Kidney capillary endothelial cell (primary cell): ENCODE data around the gene RNF150.
"Not testable (repeated sequence)": the region's sequence is repeated elsewhere in the genome, so short reads cannot be mapped to it uniquely, and the experiment has no call there.

ENCODE experiments used
- DNase-seq: peaks from one replicate; pipeline ENCODE4 v3.0.0-alpha.2; 2018; ENCODE audit warnings: low spot score

RNF150 gene

DNA sequence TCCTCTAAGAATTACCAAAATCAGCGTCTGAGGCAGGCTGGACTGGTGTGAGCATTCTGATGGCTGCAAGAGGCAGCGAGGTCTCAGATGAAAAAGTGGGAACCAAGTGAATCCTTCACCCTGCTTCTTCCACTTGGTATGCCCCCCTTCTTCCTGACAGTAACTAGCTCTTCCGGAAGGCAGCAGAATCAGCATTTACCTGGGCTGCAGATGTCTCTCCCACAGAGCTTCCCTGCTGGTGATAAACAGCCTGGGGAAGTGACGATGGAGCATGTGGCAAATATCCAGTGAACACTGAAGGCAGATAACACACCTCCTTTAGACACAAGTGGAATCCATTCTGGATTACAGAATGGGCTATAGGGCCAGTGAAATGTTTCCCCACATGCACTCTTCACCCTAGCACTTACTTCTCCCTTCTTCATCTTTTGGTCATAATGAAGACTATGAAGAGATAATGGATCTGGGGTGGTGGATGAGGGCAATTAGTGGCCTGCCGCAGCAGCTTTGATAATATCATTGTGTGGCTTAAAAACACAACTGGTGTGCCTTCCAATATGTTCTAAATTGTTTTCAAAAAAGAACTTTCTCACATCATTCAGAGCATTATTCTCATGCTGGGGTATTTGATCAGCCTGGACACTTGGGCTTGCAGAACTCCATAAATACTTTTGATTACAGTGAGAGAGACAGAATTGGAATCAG, 316.3 kb downstream of the RNF150 start:
- no peak for DNase-seq

DNA sequence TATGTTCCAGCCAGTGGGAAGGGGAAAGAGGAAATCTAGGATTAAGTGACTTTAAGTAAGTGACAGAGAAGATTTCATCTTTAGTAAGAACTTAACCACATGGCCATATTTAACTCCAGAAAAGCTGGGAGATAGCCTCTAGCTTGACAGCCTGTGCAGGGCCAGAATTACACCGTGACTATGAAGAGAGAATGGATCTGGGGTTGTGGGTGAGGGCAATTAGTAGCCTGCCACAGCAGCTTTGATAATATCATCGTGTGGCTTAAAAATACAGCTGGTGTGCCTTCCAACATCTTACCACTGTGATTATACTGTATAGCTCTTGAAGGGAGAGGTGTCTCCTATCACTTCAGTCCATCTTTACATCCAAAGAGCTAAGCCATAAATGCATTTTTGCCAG, 319.5 kb downstream of the RNF150 start:
- no peak for DNase-seq

DNA sequence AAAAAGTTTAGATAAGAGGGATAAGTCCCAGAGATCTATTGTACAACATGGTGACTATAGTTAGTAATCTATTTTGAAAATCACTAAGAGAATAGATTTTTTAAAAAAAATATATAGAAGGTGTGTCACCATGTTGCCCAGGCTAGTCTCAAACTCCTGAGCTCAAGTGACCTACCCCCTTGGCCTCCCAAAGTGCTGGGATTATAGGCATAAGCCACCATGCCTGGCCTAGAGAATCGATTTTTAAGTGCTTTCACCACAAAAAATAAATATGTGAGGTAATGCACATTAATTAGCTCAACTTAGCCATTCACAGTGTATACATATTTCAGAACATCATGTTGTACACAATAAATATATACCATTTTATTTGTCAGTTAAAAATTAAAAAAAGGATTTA, 320.4 kb downstream of the RNF150 start:
- no peak for DNase-seq

DNA sequence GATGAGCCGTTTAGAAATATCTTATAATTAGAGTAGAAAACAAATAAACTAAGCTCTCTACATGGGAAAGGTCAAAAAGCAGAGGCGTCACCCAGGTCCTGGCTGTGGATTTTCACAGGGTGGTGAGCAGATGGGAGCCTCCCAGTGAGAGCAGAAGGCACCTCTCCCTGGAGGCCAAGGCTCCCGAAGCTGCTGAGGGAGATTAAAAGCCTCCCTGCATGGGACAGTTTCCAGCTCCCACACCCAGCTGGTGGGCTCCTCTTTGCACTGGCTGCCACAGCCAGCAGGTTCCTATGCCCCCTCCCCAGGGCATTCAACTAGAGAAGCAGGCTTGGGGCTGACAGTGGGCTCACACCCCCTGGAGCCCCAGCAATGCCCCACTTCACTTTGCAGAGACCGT, 321.8 kb downstream of the RNF150 start:
- no peak for DNase-seq

DNA sequence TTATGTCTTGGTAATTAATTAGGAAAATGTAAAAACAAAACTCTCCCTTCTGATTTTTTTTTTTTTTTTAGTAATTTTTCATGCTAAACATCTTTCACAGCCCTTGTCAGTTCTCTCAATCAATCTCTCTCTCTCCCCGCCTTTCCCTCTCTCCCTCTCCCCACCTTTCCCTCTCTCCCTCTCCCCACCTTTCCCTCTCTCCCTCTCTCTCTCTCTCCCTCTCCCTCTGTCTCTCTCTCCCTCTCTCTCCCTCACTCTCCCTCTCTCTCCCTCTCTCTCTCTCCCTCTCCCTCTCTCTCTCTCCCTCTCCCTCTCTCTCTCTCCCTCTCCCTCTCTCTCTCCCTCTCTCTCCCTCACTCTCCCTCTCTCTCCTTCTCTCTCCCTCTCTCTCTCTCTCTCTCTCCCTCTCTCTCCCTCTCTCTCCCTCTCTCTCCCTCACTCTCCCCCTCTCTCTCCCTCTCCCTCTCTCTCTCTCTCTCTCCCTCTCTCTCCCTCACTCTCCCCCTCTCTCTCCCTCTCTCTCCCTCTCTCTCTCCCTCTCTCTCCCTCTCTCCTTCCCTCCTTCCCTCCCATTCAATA, 322.6 kb downstream of the RNF150 start:
- not testable (repeated sequence) for DNase-seq
